ENCODE results near the gene KCNIP3.
"Not testable (repeated sequence)": the region's sequence is repeated elsewhere in the genome, so short reads cannot be mapped to it uniquely, and the experiment has no call there.

KCNIP3 gene

GRCh38 chr2:95415138-95415537 is 118.0 kb downstream of the KCNIP3 start:
- DNase-seq (ENCODE audit: low read depth in 2 of 2): not testable (repeated sequence)

DNA sequence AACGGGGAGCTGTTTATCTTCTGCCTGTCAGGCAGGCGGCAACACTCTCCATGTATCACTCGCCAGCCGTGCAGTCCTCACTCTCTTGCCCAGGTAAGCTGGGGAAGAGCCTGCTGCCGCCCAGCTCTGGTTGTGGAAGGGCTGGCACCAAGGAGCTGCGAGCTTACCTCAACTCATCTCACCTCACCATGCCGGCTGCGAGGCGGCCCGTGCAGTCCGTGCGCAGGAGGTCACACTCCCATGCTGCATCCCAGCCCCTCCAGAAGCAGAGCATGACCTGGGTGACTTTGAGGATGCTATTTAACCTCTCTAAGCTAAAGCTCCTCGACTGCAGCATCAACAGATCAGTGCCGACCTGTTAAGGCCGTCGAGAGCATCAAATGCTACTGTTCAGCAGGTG is 118.4 kb downstream of the KCNIP3 start:
- not testable (repeated sequence) for DNase-seq (ENCODE audit: low read depth in 2 of 2)

DNA sequence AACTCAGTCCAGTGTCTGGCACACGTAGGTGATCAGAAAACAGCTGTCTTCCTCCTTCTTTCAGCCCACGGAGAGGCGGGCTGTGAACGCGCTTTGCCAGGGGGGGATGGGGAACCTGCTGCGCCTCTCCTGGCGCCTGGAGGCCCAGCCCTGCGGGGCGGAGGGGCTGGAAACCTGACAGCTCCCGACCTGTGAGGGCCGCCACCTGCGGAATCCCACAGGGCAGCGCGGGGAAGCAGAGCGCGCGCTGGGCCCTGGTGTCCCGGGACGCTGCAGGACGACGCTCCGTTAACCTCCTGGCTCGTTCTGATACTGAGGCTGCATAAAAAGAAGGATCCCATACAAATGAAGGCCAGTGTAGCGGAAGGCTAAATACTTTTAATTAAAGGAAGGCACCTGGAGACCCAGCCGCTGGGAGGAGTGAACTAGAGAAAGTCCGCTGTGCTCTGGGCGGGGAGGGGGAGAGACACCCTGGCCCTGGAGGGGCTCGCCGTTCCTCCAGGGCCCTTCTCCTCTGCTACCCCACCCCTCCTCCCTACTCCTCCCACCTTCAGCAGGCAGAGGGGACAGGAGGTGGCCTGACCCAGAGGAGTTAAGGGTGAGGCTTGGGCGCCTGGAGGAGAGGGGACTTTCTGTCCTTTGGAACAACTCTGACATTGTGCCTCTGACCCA is 130.2 kb downstream of the KCNIP3 start:
- not testable (repeated sequence) for DNase-seq (ENCODE audit: low read depth in 2 of 2)

DNA sequence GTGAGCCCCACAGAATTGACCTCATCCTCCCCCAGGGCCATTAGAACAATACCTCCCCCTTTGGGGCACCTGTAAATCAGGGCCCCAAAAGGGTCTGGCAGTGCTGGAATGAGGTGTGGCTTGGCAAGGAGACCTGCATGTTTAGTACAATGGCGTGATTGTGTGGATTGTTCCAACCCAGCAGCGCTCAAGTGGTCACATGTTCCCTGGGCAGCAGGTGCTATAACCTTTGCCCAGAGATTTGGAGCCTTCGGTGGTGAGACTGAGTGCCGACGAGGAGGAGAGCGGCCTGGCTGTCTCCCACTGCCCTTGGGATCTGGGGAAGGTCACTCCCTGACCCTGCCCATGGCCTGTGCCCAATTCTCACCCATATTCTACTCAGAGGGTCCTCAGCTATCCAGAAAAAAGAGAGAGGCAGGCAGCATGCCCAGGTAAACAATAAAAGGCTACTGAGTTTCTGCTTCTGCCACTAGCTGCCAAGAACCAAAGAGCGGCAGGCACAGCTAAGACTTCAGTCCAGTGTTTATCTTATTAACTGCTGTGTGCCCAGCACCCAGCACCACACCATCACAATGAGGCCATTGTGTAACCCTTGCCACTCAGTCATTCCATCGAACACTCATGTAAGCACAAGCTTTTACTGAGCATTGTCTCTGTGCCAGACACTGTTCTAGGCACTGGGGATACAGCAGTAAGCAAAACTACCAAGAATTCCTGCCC is 132.8 kb downstream of the KCNIP3 start:
- DNase-seq (ENCODE audit: low read depth in 2 of 2): not testable (repeated sequence)

DNA sequence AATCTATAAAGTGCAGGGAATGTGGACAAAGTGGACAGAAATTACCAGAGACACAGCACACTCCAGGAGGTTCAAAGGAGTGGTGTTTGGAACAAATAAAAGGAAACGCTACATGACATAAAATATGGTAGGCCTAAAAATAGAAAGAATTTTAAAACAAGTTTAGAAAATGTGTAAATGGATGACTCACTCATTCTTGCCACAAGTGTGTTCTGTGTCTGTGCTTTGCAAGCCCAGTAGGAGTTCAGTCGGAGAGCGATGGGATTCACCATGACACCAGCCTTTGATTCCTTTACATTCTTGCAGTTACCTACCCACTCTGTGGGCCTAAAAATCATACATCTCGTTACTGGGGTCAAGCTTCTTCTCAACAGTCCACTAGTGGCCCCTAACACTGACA is 136.2 kb downstream of the KCNIP3 start:
- not testable (repeated sequence) for DNase-seq (ENCODE audit: low read depth in 2 of 2)

- DNase-seq (ENCODE audit: low read depth in 2 of 2): not testable (repeated sequence)
Observed at GRCh38 chr2:95433973-95434372, 136.8 kb downstream of the KCNIP3 start.

- not testable (repeated sequence) for DNase-seq (ENCODE audit: low read depth in 2 of 2)
Observed at GRCh38 chr2:95434507-95435076, 137.4 kb downstream of the KCNIP3 start.

DNA sequence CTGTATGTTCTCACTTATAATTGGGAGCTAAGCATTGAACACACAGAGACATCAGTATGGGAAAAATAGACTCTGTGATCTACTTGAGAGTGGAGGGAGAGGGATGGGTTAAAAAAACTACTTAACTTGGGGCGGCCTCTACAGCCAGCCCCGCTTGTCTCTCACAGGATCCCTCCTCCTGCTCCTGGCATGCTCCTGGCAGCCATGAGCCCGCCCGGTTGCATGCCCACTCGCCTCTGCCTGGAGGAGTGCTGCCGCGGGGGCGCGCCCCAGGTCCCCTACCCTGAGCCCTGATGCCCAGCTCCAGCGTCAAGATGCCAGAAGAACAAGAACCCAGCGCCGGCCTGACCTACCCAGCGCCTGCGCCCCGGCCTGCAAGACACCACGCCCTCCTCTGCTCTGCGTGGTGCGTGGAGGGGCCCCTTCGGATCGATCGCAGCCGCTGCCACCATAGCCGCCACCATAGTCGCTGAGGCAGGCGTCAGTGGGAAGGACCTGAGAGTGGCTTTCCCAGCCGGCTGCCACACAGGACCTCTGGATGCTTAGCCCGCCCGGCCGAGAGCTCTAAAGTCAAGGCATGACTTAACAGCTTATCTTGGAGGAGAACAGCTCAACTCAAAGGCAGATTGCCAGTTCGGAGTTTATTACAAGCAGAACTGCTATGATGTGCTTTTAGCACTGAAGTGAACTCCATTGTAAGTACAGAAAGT is 138.2 kb downstream of the KCNIP3 start:
- not testable (repeated sequence) for DNase-seq (ENCODE audit: low read depth in 2 of 2)
